Brain pericyte (primary cell): ENCODE results near the gene RABGAP1.
A peak's percentile ranks its signal among the peaks of the same experiment; 100 is the strongest.

ENCODE experiments used
- DNase-seq: peaks from one replicate; pipeline ENCODE4 v3.0.0-alpha.2; 2012; ENCODE audit warnings: low read depth, low spot score

RABGAP1 gene

DNA sequence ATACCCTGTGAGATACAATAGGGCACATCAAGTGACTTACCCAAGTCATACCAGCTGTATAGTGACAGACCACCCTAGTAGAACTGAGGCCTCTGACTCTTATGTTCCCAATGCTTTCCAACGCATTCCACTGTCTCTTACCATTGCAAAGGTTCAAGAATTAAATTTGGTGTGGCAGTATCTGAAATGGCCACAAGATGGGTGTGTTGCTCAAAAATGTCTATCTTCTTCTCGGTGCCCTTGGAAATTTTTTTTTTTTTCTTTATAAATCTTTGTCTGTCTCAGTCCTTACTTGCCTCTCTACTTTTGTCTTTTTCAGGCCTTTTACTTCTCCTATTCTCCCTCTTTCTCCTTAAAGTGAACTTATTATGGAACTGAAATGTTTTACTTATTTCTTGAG, 141.0 kb downstream of the RABGAP1 start:
- peak; percentile 15 for DNase-seq

DNA sequence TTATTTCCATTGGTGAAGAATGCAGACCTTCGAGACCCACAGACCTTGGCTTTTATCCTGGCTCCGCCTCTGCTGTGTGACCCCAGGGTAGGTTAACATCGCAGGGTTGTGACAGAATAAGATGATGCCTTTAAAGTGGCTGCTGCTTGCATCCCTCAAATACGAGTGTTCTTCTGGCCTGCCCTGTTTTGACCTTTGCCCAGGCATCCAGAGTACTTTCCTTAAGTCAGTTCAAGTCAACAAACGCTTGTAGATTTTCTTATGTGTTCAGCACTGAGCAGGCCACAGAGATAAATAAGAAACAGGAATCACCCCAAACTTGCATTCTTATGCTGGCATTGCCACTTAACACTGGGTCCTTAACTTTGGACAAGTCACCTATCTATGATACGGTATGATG, 142.9 kb downstream of the RABGAP1 start:
- DNase-seq, result no peak

DNA sequence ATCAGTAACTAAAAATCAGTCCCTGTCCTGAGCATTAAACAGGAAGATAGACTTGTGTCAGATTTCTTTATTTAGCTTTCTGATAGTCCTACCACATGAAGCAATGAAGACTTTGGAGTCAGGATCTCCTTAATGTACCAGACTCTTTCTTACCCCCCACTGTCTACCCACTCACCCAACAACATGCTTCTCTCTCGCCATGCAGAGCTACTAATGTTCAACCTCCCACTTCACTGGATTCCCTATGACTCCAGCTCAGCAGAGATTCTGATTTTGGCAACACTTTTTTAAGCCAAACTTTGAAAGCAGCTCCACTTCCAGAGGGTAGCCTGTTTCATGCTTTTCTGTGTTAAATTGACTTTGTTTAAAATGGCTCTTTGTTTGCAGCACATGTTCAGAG, 143.4 kb downstream of the RABGAP1 start:
- no peak for DNase-seq

DNA sequence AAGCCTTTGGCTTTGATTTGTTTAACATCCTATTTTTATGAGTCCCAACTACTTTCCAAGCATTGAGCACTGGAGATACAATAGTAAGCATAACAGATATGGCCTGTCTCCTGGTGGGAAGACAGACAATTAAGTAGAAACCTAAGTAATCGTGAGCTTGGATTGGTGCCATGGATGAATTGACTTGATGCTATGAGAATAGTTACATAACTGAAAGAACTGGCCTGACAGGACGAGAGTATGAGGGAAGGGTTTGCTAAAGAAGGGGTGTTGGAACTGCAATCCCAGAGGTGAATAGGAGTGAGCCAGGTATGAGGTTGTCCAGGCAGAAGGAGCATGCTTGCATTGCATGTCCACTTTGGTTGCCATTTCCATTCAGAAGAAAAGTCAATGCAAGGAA, 145.1 kb downstream of the RABGAP1 start:
- DNase-seq, result no peak

DNA sequence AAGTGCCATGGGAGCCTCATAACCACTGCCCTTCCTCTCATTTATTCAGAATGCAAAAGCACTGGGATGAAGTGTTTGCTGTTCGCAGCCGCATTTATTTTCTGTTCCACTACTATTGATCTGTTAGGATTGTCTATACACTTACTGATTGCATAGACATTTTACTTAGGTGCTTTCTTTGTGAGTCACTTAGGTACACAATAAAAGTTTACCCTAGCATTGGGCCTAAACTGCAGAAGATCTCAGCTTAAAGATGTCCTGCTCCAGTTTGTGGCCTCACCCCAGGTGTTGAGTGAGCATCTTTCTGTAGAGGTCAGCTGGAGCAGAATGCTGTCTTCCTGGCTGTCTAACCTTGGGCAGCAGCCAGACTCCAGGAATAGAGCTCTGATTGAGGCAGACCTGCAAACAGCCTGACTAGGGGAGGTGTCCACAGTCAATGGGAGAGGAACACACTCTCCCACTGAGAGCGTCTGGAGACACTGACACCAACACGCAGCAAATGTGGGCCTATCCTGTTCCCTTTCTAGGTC, 146.6 kb downstream of the RABGAP1 start:
- DNase-seq, result no peak

DNA sequence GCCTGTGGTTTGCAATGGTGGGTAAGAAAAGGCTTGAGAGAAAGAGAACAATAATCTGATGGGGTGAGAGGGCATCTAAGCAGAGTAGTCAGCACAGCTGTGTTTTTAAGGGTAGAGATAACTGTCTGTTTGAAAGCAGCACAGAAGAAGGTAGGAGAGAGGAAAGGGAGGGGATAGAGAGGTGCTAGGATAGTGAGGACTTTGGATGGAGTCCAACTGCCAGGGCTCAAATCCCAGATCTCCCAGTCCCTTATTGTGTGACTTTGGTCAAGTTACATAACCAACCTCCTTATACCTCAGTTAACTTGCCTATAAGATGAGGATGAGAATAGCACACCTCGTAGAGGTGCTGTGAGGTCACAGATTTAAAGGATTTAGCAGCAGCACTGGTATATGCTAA, 148.2 kb downstream of the RABGAP1 start:
- no peak for DNase-seq

DNA sequence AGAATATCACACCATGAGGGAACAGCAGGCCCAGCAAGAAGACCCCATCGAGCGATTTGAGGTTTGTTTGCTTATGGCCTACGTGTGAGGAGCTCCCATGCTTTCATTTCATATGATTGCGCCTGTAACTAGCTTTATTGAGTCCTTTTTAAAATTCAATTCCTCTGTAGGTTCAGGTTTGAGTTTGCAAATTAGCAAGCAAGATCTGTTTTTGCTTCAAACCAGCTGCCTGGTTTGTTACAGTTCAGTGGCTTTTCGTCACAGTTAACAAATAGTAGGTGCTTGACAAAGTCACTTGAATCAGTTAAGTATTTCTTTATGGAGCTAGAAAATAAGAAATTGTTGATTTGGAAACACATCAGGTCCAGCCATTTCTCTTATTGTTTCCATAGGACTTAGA, 149.0 kb downstream of the RABGAP1 start:
- DNase-seq, result no peak

DNA sequence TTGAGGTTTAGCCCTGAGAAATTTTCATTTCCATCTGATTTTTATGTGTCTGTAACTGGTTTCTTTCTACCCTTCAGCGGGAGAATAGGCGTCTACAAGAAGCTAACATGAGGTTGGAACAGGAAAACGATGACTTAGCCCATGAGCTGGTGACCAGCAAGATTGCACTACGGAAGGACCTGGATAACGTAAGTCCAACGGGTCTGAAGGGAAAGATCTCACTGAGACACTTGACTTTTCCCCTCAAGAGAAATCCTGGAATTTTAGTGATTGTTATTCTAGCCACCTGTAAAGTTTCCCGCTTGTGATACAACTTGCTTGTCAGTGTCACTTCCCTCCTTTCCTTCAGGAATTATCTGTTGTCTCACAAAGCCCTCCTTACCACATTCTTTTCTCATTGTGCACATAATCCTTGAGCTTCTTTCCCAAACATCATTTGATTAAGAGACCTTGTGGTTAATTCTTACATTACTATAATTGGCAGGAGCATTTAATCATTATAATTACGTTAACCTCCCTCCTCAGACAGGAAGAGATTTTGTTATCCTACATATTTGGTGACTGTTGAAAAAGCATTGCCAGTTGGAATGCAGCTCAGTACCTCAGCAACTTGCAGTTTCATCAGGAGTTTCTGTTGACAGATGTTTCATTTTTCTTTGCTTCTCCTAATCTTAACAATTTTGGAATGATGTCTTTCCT, 149.5 kb downstream of the RABGAP1 start:
- DNase-seq, result no peak

DNA sequence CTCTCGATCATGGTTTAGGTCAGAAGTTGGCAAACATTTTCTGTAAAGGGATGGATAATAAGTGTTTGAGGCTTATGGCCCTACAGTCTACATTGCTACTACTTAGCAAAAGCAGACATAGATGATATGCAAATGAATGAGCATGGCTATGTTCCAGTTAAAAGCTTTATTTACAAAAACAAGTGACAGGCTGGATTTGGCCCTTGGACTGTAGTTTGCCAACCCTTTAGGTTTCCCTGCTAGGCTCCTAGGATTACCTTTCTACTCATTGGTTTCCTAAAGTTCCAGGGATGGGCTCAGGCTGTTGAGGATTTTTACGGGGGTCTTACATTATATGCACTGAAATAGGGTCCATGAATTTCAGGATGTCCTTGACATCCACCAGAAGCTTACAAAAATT, 150.1 kb downstream of the RABGAP1 start:
- DNase-seq, result no peak

DNA sequence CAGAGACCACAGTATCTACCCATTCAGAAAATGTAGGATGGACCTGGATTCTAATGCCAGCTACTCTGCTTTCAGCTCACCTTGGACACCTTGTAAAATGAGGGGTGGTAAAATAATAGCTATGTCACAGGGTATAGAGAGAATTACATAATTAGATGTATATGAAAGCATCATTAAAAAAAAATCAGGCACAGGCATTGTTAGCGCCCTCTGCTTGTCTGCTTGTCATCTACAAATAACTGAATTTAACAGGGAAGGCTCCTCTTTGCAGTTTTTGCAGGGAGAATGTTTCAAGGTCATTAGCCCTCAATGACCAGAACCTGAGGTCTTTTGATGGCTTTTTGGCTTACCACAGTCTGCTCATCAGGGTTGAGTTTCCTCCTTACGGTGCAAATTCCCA, 150.6 kb downstream of the RABGAP1 start:
- no peak for DNase-seq

DNA sequence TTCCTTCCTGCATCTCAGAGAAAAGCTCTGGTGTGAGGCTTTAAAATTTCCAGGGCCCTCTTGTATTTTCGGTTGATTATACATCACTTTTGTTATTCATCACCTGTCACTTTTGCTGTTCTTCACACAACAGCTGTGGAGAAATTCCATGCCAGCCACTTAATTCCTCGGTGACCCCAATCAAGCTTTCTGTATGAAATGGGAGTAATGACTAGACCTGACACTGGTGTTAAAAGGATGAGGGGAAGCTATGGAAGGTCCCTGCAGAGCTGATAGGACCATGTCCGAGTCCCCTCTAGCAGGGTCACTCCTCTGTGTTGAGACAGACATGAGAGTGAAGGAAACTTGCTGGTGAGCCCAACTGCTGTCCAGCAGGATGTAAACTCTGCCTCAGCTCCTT, 152.3 kb downstream of the RABGAP1 start:
- DNase-seq, result no peak

DNA sequence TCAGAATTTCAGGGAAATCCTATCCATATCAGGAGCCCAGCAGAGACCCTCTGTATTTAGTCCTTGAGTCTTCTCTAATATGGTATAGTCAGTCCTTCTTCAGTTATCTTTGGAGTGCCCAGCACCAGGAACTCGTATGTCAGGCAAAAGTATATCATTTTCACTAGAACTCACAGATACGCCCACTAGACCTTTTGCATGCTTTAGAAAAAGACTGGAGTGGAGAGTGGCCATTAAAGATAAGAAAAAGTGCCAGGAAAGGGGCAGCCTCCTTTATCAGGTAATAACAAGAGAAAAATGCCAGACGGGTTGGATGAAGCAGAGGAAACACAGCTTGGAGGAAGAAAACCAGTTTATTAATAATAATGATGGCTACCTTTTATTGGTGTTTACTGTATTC, 156.2 kb downstream of the RABGAP1 start:
- no peak for DNase-seq

DNA sequence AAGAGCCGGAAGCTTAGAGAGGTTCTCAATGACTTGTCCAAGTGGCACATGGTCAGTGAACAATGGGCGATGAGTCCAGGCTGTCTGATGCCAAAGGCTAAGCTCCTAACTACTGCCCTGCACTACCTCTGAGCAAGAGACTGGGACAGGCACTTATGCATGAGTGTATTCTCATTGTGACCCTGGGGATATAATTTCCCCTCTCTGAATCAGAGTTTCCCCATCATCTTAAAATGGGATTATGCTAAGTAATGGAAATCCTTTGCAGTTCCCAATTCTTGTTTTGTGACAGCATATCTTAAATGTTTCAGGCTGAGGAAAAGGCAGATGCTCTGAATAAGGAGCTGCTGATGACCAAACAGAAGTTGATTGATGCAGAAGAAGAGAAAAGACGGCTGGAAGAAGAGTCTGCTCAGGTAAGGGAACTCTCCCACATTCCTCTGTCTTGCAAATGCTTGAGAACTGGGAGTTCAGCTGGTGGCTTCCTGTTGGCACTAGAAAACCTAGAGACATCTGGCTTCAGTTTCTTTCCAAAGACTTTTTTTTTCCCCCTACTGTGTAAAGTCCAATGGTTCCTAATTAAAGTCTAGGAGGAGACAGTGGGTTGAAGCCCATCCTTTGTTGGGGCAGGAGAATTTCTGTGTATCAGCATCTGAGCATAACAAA, 156.7 kb downstream of the RABGAP1 start:
- no peak for DNase-seq

DNA sequence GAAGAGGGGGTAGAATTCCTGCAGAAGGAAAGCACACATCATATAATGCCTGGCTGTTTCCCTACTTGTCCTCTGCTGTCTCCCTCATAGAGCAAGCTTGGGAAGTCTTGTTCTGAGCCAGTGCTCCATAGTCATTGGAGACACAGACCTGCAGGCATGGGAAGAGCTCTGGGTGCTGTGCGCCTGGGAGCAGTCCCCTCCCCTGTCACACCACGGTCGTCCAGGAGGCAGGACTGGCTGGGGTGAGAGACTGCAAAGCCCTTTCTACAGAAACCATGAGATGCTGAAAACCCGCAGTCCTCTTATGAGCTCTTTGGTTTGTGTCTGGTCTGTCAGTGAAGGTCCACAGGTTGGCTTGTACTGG, 157.3 kb downstream of the RABGAP1 start:
- no peak for DNase-seq

DNA sequence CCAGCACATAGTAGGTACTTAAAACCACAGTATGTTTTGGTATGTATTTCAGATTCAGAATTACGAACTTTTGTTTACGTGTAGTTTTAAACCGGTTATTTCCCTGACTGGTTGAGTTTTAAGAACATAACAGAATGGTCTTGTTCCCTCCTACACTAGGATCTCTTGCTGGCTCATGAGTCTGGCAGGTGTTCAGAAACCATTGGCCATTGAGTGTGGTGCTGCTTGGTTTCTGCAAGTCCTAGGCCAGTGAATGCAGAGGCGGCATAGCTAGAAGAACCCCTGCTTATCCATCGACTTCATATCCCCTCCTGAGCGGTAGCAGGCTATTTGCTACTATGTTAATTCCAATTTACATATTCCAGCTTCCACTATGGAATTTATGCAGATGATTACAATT, 158.2 kb downstream of the RABGAP1 start:
- DNase-seq, result no peak

DNA sequence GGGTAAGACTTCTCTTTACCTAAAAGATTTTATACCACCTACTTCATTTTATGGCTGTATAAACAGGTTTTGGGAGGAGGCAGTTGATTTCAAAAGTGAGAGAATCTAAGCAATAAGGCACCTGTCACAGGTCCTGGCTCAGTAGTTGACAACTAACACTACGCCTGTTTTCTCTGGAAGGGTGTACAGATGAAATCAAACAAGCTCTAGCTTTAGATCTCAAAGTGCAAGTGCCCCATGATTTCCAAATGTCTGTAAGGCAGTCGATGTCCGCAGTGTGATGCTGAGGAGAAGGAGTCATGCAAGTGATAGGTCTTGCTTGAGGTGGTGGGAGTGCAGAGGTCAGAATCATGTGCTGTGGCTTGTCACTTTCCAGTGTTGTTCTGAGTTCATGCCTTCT, 158.7 kb downstream of the RABGAP1 start:
- no peak for DNase-seq

DNA sequence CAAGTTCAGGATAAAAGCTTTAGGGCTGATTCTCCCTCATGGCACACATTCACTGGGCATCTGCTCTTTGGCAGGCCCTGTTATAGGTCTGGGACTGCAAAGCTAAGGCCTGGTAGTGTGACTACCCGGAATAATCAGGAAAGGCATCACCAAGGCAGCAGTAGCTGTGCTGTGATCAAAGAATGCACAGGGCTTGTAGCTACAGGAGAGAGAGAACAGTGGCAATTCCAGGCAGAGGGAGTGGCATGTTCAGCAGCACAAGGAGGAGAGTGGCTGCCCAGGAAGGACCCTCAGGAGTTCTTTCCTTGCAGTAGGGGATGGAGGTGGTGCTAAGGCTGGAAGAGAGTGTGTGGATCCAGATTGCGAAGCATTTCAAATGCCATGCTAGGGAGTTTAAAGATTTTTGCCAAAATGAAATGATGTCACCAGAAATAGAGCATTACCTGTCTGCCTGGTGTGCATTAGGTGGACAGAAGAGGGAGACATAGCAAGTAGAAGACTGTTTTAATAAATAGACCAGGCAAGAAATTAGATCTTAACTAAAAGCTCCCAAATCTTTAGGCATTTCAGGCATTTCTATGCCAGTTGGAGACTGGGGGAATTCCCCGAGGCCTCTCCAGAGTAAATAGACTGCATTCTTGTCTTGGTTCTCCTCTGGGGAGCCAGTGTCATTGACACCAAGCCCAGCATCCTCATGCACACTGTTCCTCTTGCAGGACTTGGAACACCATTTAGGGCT, 161.7 kb downstream of the RABGAP1 start:
- DNase-seq, result no peak

DNA sequence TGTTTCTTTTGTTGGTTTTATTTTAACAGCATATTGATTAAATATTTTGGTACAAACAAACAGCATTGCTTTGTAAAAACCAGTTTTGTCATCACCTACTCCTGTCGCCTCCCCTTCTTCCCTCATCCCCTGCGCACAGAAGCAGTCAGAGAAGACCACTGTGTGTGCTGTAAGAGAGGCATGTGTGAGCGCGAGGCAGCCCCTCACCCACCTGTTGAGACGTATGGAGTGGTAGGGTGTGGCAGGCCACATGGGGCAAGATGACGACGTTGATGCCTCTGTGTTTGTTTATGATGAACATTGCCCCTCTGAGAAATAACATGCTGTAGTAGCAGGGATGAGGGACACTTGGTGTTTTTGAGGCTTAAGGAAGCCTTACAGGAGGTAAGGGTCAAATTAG, 164.0 kb downstream of the RABGAP1 start:
- DNase-seq, result no peak

DNA sequence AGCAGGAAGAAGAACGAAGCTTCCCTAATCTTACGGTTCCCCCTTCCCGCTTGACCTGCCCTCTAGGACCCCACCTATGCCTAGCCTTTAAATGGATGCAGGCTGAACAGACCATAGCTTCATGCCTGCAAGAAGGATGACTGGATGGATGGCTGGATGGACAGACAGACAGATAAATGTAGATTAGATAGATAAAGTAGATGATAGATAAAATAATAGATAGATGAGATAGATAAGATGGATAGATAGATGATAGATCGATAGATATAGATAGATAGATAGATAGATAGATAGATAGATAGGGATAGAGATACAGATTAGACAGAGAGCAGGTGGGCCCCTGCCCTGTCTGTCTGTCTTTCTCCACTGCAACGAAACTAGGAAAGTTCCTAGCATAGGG, 164.7 kb downstream of the RABGAP1 start:
- no peak for DNase-seq

DNA sequence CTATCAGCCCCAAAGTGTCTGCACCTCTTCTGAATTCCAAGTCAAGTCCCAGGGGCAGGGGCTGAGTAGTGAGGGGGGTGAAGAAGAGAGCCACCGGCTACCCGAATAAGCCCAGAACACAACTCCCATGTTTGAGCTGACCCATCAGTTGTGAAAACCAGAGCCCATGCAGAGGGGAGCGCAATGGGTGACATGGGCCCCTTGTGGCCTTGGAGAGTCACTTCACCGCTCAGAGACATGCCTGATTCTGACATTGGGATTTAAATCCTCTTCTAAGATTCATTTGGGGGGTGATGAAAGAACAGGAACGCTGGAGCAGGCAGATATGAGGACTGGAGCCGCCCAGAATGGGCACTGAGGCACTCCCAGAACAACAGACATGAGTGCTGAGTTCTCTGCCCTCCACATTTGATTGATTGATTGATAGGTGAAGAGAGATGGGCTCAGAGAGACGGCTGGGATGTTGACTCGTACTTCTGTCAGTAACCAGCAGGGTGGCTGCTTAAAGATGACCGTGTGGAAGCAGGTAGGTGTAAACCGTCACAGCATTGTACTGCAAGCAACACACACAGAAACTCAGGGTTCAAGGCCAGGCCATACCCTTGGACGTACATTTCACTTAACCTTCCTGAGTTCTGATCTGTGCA, 166.9 kb downstream of the RABGAP1 start:
- DNase-seq, result no peak

DNA sequence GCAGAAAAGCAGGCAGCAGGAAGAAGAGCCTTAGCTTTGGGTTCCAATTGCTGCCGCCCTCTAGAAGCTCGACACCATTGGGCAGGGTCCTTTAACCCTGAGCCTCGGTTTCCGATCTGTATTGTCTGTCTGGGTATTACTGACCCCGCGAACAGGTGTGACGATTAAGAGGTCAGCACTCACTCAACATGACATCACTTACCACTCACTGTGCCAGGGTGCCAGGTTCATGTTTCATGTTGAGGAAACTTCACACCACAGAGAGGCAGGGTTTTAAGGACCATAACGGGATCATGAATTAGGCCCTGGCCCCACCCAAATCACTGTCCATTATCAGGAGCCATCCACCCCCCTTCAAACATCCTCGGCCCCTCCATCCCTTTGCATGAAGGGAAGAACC, 168.2 kb downstream of the RABGAP1 start:
- DNase-seq, result no peak

DNA sequence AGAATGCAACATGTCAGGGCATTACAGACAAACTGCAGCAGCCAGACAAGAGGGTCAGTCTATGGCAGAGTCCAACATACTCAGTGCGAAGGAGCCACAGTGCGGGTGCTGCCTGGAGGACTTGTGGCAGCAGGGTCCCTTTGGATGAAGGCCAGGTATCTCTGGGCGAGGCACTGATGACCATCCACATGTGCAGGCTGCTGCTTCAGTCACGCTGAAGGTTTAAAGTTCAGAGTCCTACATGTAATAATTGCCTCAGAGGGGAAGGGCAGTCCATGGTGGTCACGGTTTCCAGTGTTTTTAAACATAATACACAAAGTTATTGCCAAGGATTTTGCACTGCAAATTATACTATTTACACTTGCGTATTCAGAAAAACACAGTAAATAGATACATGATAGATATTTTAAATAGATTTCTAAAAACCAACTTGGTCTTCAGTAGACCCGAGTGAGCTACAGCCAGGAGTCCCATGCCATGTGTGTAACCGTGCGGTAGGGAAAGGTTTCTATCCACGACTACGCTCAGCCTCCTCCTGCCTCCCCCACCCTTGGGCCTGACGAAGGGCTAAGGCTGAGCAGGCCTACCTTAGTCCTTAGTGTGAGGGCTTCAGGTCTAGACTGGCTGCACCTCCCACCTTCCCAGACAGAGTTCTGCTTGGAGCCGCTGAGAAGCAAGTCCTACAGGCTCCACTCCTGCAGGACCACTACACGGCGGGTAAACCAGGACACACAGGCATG, 168.9 kb downstream of the RABGAP1 start:
- no peak for DNase-seq
